ENCODE data around the gene PKDREJ.

DNA sequence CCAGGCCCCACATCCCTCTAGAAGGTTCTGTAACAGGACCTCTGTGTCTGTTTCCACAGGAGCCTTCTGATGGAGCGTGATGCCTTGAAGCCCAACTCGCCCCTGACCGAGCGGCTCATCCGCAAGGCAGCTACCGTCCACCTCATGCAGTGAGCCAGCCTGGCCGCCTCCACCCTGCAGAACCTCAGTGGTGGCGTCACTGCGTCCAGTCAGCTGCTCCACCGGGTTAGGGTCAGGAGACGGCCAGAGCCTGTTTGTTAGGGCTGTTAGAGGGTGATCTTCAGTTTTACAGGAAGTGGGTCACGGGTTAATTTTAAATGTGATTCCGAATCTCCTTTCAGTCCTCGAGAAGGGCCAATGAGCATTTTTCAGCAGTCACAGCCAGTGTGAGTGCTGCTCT, 29.6 kb upstream of the PKDREJ start:
- TF ChIP-seq, protein P1, sequence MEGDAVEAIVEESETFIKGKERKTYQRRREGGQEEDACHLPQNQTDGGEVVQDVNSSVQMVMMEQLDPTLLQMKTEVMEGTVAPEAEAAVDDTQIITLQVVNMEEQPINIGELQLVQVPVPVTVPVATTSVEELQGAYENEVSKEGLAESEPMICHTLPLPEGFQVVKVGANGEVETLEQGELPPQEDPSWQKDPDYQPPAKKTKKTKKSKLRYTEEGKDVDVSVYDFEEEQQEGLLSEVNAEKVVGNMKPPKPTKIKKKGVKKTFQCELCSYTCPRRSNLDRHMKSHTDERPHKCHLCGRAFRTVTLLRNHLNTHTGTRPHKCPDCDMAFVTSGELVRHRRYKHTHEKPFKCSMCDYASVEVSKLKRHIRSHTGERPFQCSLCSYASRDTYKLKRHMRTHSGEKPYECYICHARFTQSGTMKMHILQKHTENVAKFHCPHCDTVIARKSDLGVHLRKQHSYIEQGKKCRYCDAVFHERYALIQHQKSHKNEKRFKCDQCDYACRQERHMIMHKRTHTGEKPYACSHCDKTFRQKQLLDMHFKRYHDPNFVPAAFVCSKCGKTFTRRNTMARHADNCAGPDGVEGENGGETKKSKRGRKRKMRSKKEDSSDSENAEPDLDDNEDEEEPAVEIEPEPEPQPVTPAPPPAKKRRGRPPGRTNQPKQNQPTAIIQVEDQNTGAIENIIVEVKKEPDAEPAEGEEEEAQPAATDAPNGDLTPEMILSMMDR (conservative IDR thresholded peaks at IDR 0.05): no peak
- TF ChIP-seq EZH2 (IDR thresholded peaks at IDR 0.05; ENCODE audit: low read depth): no peak
